Esophagus mucosa (tissue), 1 donor: ENCODE results near the gene SDF2L1. TPM values are rescaled to one million over a fixed set of nuclear protein-coding genes. Genes with fewer than 3 reads are reported as not detected.
A peak's percentile ranks its signal among the peaks of the same experiment; 100 is the strongest.
"Not testable (repeated sequence)": the region's sequence is repeated elsewhere in the genome, so short reads cannot be mapped to it uniquely, and the experiment has no call there.

Experiments
- ATAC-seq: fragments of 200-7000 bp; cut with Tn5 transposase; one replicate; pipeline ENCODE4 v1.9.1; 2020
- total RNA-seq: library from RNA; stranded (reverse); gene quantifications from one replicate; pipeline ENCODE4 v1.2.4, GENCODE V29; 2023
- donor health status: DM: yes; HTN: yes; CAD: no.

SDF2L1 gene
- total RNA-seq, 1 donor from 2014 or later: 14.1 TPM

- ATAC-seq: peak; percentile 8
These were observed 46.2 kb downstream of the SDF2L1 start for GRCh38 chr22:21688341-21688705.

- ATAC-seq: peak; percentile 88
These were observed 46.7 kb downstream of the SDF2L1 start for GRCh38 chr22:21688706-21689381.

DNA sequence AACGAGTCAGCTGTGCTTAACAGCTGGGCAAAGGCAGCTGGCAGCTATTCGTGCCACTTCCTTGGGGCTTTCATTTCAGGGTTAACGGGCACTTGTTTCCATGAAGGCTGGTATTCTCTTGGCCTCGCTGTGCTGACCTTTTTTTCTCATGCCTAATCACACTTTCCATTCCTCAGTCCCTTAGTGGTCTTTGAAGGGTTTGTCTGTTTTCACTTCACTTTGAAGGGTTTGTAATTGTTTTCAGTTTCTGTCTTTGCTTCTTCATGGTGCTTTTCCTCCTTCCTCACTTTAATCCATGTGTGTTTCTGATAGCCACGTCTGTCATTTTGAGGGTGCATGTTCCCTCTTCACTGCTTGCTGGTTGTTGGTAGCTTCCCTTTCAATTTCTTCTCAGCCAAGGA lies 48.3 kb downstream of the SDF2L1 start:
- ATAC-seq: no peak

GRCh38 chr22:21691816-21692215 lies 49.7 kb downstream of the SDF2L1 start:
- no peak for ATAC-seq

DNA sequence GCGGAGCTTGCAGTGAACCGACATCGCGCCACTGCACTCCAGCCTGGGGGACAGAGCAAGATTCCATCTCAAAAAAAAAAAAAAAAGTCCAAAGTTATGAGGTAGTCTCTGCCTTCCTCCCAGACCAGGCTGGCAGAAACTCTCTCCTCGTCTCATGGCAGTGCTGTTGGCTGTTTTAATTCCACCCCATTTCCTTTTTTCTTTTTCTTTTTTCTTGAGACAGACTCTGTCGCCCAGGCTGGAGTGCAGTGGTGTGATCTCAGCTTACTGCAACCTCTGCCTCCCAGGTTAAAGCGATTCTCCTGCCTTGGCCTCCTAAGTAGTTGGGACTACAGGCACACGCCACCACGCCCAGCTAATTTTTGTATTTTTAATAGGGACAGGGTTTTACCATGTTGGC lies 50.8 kb downstream of the SDF2L1 start:
- ATAC-seq: not testable (repeated sequence)

- no peak for ATAC-seq
These were observed 51.4 kb downstream of the SDF2L1 start for GRCh38 chr22:21693333-21693998.

Other genes with a start within 250 kb of the SDF2L1 start
- 2.1 TPM for gene HIC2, start 224.9 kb upstream of the SDF2L1 start, total RNA-seq
- 4.2 TPM for gene TMEM191C, start 174.9 kb upstream of the SDF2L1 start, total RNA-seq
- gene RIMBP3C, start 90.8 kb upstream of the SDF2L1 start, total RNA-seq: 0.04 TPM
- gene UBE2L3, start 74.6 kb upstream of the SDF2L1 start, total RNA-seq: 35.9 TPM
- gene YDJC, start 12.3 kb upstream of the SDF2L1 start, total RNA-seq: 20.5 TPM
- not detected for gene CCDC116, start 9.5 kb upstream of the SDF2L1 start, total RNA-seq
- gene PPIL2, start 23.7 kb downstream of the SDF2L1 start, total RNA-seq: 31.3 TPM
- gene YPEL1, start 93.5 kb downstream of the SDF2L1 start, total RNA-seq: 0.36 TPM
- 112 TPM for gene MAPK1, start 225.3 kb downstream of the SDF2L1 start, total RNA-seq